IMR-90 (cell line): ENCODE results near the gene LENG9. TPM values are rescaled to one million over a fixed set of nuclear protein-coding genes. Genes with fewer than 3 reads are reported as not detected.
A peak's percentile ranks its signal among the peaks of the same experiment; 100 is the strongest.

Experiments
- ATAC-seq: fragments of 200-7000 bp; cut with Tn5 transposase; 2 replicates; pipeline ENCODE4 v1.9.1; 2020; ENCODE audit warnings: low read depth, mild to moderate bottlenecking, moderate library complexity
- BruUV-seq: library from RNA; stranded (reverse); fragments of 400-500 nt; replicated peaks from 2 replicates; lab custom pipeline; 2021; lab: Mats Ljungman, UMichigan
- CTCF ChIA-PET: fragments of 300-600 bp; formaldehyde crosslinking; extraction: SDS; loops from one replicate; lab custom pipeline; 2021; ENCODE audit warnings: antibody characterized with exemption; lab: Yijun Ruan, JAX
- POLR2A ChIA-PET: fragments of 300-600 bp; sonication (Branson Sonifier 250); formaldehyde crosslinking; loops from one replicate; lab custom pipeline; 2022; ENCODE audit warnings: antibody characterized with exemption; ENCODE audit not compliant: unreplicated experiment; lab: Charles Lee
- DNase-seq: peaks from one replicate; pipeline ENCODE4 v3.0.0; 2013
- H2AFZ ChIP-seq: replicated peaks from 2 replicates; pipeline ENCODE3; 2013; ENCODE audit warnings: low read length, mild to moderate bottlenecking; ENCODE audit not compliant: poor library complexity
- H2AK5ac ChIP-seq: 2 replicates; pipeline ENCODE4 v1.6.1; 2013; ENCODE audit warnings: low read depth, low read length, inconsistent platforms
- H2AK9ac ChIP-seq: replicated peaks from 2 replicates; pipeline ENCODE3; 2013; ENCODE audit warnings: mild to moderate bottlenecking, low read depth, low read length, moderate library complexity; ENCODE audit not compliant: poor library complexity
- H2BK120ac ChIP-seq: 2 replicates; pipeline ENCODE4 v1.6.1; 2013; ENCODE audit warnings: low read depth, low read length, inconsistent platforms
- H2BK15ac ChIP-seq: 3 replicates; pipeline ENCODE4 v1.6.1; 2013; ENCODE audit warnings: low read depth, low read length, inconsistent platforms
- H2BK20ac ChIP-seq: 2 replicates; pipeline ENCODE4 v1.6.1; 2013; ENCODE audit warnings: low read depth, mild to moderate bottlenecking, inconsistent platforms, low read length, moderate library complexity
- H2BK5ac ChIP-seq: 2 replicates; pipeline ENCODE4 v1.6.1; 2013; ENCODE audit warnings: mild to moderate bottlenecking, low read depth, low read length, inconsistent platforms; ENCODE audit not compliant: poor library complexity, severe bottlenecking
- H3K14ac ChIP-seq: replicated peaks from 2 replicates; pipeline ENCODE4 v1.6.1; 2013; ENCODE audit warnings: low read depth, low read length, inconsistent platforms
- H3K18ac ChIP-seq: 2 replicates; pipeline ENCODE4 v1.6.1; 2013; ENCODE audit warnings: low read depth, low read length, control low read depth
- H3K23ac ChIP-seq: 2 replicates; pipeline ENCODE4 v1.6.1; 2013; ENCODE audit warnings: low read depth, low read length, inconsistent platforms
- H3K27ac ChIP-seq: 2 replicates; pipeline ENCODE4 v1.5.1; 2013; ENCODE audit warnings: mild to moderate bottlenecking, control low read depth, low read length; ENCODE audit not compliant: insufficient read depth
- H3K27me3 ChIP-seq: 2 replicates; pipeline ENCODE4 v1.6.1; 2013; ENCODE audit warnings: low read length; ENCODE audit not compliant: control insufficient read depth, insufficient read depth
- H3K36me3 ChIP-seq: 2 replicates; pipeline ENCODE4 v1.6.1; 2013; ENCODE audit warnings: low read length, mixed read lengths; ENCODE audit not compliant: control insufficient read depth, insufficient read depth
- H3K4ac ChIP-seq: 2 replicates; pipeline ENCODE4 v1.6.1; 2013; ENCODE audit warnings: low read depth, low read length, inconsistent platforms
- H3K4me1 ChIP-seq: 2 replicates; pipeline ENCODE4 v1.6.1; 2013; ENCODE audit warnings: low read length, mixed read lengths; ENCODE audit not compliant: control insufficient read depth, insufficient read depth
- H3K4me2 ChIP-seq: 2 replicates; pipeline ENCODE4 v1.6.1; 2013; ENCODE audit warnings: low read depth, mild to moderate bottlenecking, control low read depth, low read length, moderate library complexity
- H3K4me3 ChIP-seq: 2 replicates; pipeline ENCODE4 v1.5.1; 2013; ENCODE audit warnings: low read depth, mild to moderate bottlenecking, control low read depth, low read length, moderate library complexity; ENCODE audit not compliant: insufficient read depth
- H3K56ac ChIP-seq: 2 replicates; pipeline ENCODE4 v1.6.1; 2013; ENCODE audit warnings: low read length, inconsistent platforms; ENCODE audit not compliant: insufficient read depth; ENCODE audit errors: extremely low read depth
- H3K79me1 ChIP-seq, 2 experiments: 2 replicates each; pipeline ENCODE4 v1.6.1; 2013; ENCODE audit warnings: low read length in 2 of 2, inconsistent platforms in 1 of 2, low read depth in 1 of 2
- H3K9ac ChIP-seq: 2 replicates; pipeline ENCODE4 v1.6.1; 2013; ENCODE audit warnings: low read depth, low read length, control low read depth
- H3K9me1 ChIP-seq: 2 replicates; pipeline ENCODE4 v1.6.1; 2013; ENCODE audit warnings: low read length, inconsistent platforms; ENCODE audit not compliant: insufficient read depth
- H3K9me3 ChIP-seq: 2 replicates; pipeline ENCODE4 v1.6.1; 2013; ENCODE audit warnings: low read length; ENCODE audit not compliant: control insufficient read depth, insufficient read depth
- H4K20me1 ChIP-seq: 2 replicates; pipeline ENCODE4 v1.6.1; 2013; ENCODE audit warnings: low read length, inconsistent platforms; ENCODE audit not compliant: insufficient read depth
- H4K5ac ChIP-seq: 2 replicates; pipeline ENCODE4 v1.6.1; 2013; ENCODE audit warnings: mild to moderate bottlenecking, low read depth, low read length, control low read depth
- H4K8ac ChIP-seq, 2 experiments: 2 replicates each; pipeline ENCODE4 v1.6.1; 2013; ENCODE audit warnings: low read depth in 2 of 2, low read length in 2 of 2, control low read depth in 1 of 2, inconsistent platforms in 1 of 2
- H4K91ac ChIP-seq: 2 replicates; pipeline ENCODE4 v1.6.1; 2013; ENCODE audit warnings: low read depth, low read length, inconsistent platforms; ENCODE audit not compliant: insufficient read depth
- CEBPB ChIP-seq: IDR thresholded peaks from 2 replicates; pipeline ENCODE4 v1.6.1; 2012; ENCODE audit warnings: low read depth, low read length, improper control_type of control experiment
- CHD1 ChIP-seq: IDR thresholded peaks from 2 replicates; pipeline ENCODE4 v1.6.1; 2012; ENCODE audit warnings: low read depth, low read length, improper control_type of control experiment
- ELK1 ChIP-seq: fragments of 150-350 bp; IDR thresholded peaks from 2 replicates; pipeline ENCODE4 v1.6.1; 2016; ENCODE audit warnings: low read depth, mild to moderate bottlenecking, low read length, moderate library complexity, borderline replicate concordance
- FOS ChIP-seq: fragments of 150-350 bp; IDR thresholded peaks from 2 replicates; pipeline ENCODE4 v1.6.1; 2016; ENCODE audit warnings: low read depth, low read length
- MAFK ChIP-seq: IDR thresholded peaks from 2 replicates; pipeline ENCODE4 v1.6.1; 2012; ENCODE audit warnings: low read depth, low read length, improper control_type of control experiment
- MAZ ChIP-seq: IDR thresholded peaks from 2 replicates; pipeline ENCODE4 v1.6.1; 2012; ENCODE audit warnings: low read depth, mild to moderate bottlenecking, low read length, improper control_type of control experiment, moderate library complexity, borderline replicate concordance
- NFE2L2 ChIP-seq: fragments of 150-350 bp; IDR thresholded peaks from 2 replicates; pipeline ENCODE4 v1.6.1; 2016; ENCODE audit warnings: low read depth, mild to moderate bottlenecking, low read length
- POLR2A ChIP-seq: IDR thresholded peaks from 2 replicates; pipeline ENCODE4 v1.6.1; 2012; ENCODE audit warnings: mild to moderate bottlenecking, low read depth, low read length
- RCOR1 ChIP-seq: IDR thresholded peaks from 2 replicates; pipeline ENCODE4 v1.6.1; 2012; ENCODE audit warnings: mild to moderate bottlenecking, low read length, improper control_type of control experiment; ENCODE audit not compliant: insufficient replicate concordance
- RFX5 ChIP-seq: IDR thresholded peaks from 2 replicates; pipeline ENCODE4 v1.8.0; 2012; ENCODE audit warnings: low read depth, mild to moderate bottlenecking, low read length, moderate library complexity
- WGBS, 2 experiments: methylation state at CpG; one replicate each; pipeline versions ENCODE4 v1.1.5 to v1.1.7; 2013; ENCODE audit warnings: missing lambda C conversion rate in 2 of 2; ENCODE audit not compliant: insufficient read length in 1 of 2; ENCODE audit errors: extremely low coverage in 2 of 2; 5-methylcytosine and 5-hydroxymethylcytosine counted together
- dilution Hi-C: fragments of 300-500 bp; cut with HindIII; formaldehyde crosslinking; loops from one replicate; pipeline ENCODE4 v1.14.3; 2018; ENCODE audit warnings: low sequenced_read_pairs; ENCODE audit not compliant: unreplicated experiment
- in situ Hi-C: fragments of 300-500 bp; cut with MboI; formaldehyde crosslinking; loops from 3 replicates; pipeline ENCODE4 v1.14.3; 2019; ENCODE audit warnings: low sequenced_read_pairs, inconsistent platforms, mixed read lengths
- intact Hi-C: fragments of 100-400 bp; cut with micrococcal nuclease; formaldehyde crosslinking; loops from 2 replicates; pipeline ENCODE4 v1.10.0; 2022
- polyA plus RNA-seq, 3 experiments: library from polyadenylated mRNA; depleted of rRNA; stranded (reverse); fragments of >200 nt; gene quantifications; 2 replicates each; pipeline ENCODE4 v1.2.3, GENCODE V29; 2012; ENCODE audit warnings: low replicate concordance in 1 of 3
- total RNA-seq: library from RNA; depleted of rRNA; stranded (reverse); fragments of >200 nt; gene quantifications from 2 replicates; pipeline ENCODE4 v1.2.3, GENCODE V29; 2012
- TF ChIP-seq, protein P1 (sequence below): conservative IDR thresholded peaks from 2 replicates; pipeline ENCODE4 v1.5.1; 2012; ENCODE audit warnings: mild to moderate bottlenecking, low read depth, low read length, improper control_type of control experiment

LENG9 gene
- total and polyA plus RNA-seq, 2 of the 4 experiments (the other 2 are of a cell fraction), result 0.94 to 1.1 TPM

DNA sequence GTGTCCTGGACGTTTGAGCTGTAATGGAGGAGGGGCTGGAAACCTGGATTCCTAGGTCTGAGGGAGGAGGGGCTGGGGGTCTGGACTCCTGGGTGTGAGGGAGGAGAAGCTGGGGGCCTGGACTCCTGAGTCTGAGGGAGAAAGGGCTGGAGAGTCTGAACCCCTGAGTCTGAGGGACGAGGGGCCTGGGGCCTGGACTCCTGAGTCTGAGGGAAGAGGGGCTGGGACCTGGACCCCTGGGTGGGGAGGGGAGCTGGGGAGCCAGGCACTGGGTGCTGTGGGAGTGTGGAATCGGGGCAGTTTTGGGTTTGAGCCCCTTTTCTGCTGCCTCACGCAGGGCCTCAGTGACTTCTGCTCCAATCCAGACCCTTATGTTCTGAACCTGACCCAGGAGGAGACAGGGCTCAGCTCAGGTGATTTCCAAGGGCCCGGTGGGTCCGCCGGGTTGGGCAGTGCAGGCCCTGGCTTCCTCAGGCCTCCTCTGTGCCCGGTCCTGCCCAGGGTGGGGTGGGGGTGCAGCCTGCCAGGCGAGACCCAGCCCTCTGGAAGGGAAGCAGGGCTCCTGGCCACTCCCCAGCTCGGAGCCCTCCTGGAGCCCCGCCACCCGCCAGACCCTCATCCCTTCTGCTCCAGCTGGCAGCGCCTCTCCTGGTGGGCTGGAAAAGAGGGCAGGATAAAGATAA lies 33.9 kb downstream of the LENG9 start:
- Histone ChIP-seq H2AK9ac (peak overlapping the region; percentile 55), H4K20me1 (no peaks in the 10 kb centered on the region; the same call in 1 of the 2 replicates), H2BK5ac (no peak overlapping the region), H3K56ac (no peak overlapping the region), H4K91ac (no peak overlapping the region), H4K5ac (no peak overlapping the region), H3K27ac (no peak overlapping the region), H3K79me1 (no peaks in the 10 kb centered on the region), H2BK120ac (no peak overlapping the region), H3K4ac (no peak overlapping the region), H2AFZ (no peak overlapping the region), H3K27me3 (peaks cover 11% of the 10 kb centered on the region; the same call in 1 of the 2 replicates), H3K23ac (no peak overlapping the region), H3K36me3 (peaks cover 2% of the 10 kb centered on the region; the same call in 1 of the 2 replicates), H2BK15ac (no peak overlapping the region), H3K4me3 (no peak overlapping the region), H2BK20ac (no peak overlapping the region), H3K18ac (no peak overlapping the region), H3K4me2 (no peak overlapping the region), H3K9ac (no peak overlapping the region), H3K9me1 (no peaks in the 10 kb centered on the region), H3K14ac (no peak overlapping the region), H3K9me3 (no peaks in the 10 kb centered on the region), H2AK5ac (no peak overlapping the region), H3K4me1 (0 out of 2 replicates have a peak, but pooled peaks cover 2% of the 10 kb centered on the region), H4K8ac (no peak overlapping the region)
- ChIA-PET POLR2A (no interaction called here), CTCF (no interaction called here)
- intact Hi-C loops (no loop called here), dilution Hi-C loops (no loop called here), in situ Hi-C loops (no loop called here)
- ATAC-seq (no peak), DNase-seq (no peak)
- 17% methylated on average over 1 of the region's 13 CpGs; no CpG with 5 or more reads in 1 of the 2 experiments for WGBS, 2 experiments
- TF ChIP-seq NFE2L2 (no peak), RFX5 (no peak), CHD1 (no peak), MAZ (no peak), ELK1 (no peak), FOS (no peak), MAFK (no peak), RCOR1 (no peak), CEBPB (no peak), POLR2A (no peak)
- TF ChIP-seq, protein P1, sequence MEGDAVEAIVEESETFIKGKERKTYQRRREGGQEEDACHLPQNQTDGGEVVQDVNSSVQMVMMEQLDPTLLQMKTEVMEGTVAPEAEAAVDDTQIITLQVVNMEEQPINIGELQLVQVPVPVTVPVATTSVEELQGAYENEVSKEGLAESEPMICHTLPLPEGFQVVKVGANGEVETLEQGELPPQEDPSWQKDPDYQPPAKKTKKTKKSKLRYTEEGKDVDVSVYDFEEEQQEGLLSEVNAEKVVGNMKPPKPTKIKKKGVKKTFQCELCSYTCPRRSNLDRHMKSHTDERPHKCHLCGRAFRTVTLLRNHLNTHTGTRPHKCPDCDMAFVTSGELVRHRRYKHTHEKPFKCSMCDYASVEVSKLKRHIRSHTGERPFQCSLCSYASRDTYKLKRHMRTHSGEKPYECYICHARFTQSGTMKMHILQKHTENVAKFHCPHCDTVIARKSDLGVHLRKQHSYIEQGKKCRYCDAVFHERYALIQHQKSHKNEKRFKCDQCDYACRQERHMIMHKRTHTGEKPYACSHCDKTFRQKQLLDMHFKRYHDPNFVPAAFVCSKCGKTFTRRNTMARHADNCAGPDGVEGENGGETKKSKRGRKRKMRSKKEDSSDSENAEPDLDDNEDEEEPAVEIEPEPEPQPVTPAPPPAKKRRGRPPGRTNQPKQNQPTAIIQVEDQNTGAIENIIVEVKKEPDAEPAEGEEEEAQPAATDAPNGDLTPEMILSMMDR, result no peak
- BruUV-seq, result no TSS peak
